Measurements from ENCODE around the gene LCT. TPM values are rescaled to one million over a fixed set of nuclear protein-coding genes. Genes with fewer than 3 reads are reported as not detected.

The LCT gene
- total RNA-seq, 6 experiments from 2014 or later: 0.12 TPM; not detected in 5

- H3K27me3 ChIP-seq: no peaks in the 10 kb centered on the region
- no peaks in the 10 kb centered on the region for H3K4me1 ChIP-seq
- no peak overlapping the region for H3K4me3 ChIP-seq
- intact Hi-C loops (cut with DNase I): no loop called here
- ATAC-seq (no peak), DNase-seq (no peak)
- no peak overlapping the region for H3K27ac ChIP-seq
- TF ChIP-seq POLR2A (IDR thresholded peaks at IDR 0.05) (no peak), CTCF (IDR thresholded peaks at IDR 0.05) (no peak)
- no peaks in the 10 kb centered on the region for H3K9me3 ChIP-seq
- WGBS (ENCODE audit: insufficient coverage, low coverage, low lambda C conversion rate, missing lambda C conversion rate): 82% methylated on average over 6 of the region's 9 CpGs
- H3K36me3 ChIP-seq: no peaks in the 10 kb centered on the region
Observed at GRCh38 chr2:135825131-135825530, 11.9 kb downstream of the LCT start.

GRCh38 chr2:135822855-135823254 is 14.1 kb downstream of the LCT start:
- ATAC-seq: no peak
- 100% methylated on average over 1 of the region's 1 CpG for WGBS (ENCODE audit: insufficient coverage, low coverage, low lambda C conversion rate, missing lambda C conversion rate)
- Histone ChIP-seq H3K36me3 (no peaks in the 10 kb centered on the region), H3K9me3 (no peaks in the 10 kb centered on the region), H3K27me3 (no peaks in the 10 kb centered on the region), H3K4me3 (no peak overlapping the region), H3K4me1 (no peaks in the 10 kb centered on the region), H3K27ac (no peak overlapping the region)
- no peak for TF ChIP-seq POLR2A (IDR thresholded peaks at IDR 0.05)
- TF ChIP-seq CTCF (IDR thresholded peaks at IDR 0.05): no peak
- intact Hi-C loops (cut with DNase I): no loop called here
- no peak for DNase-seq

- H3K27ac ChIP-seq: no peak overlapping the region
- no peak for DNase-seq
- H3K4me1 ChIP-seq: no peaks in the 10 kb centered on the region
- 75% methylated on average over 2 of the region's 2 CpGs for WGBS (ENCODE audit: insufficient coverage, low coverage, low lambda C conversion rate, missing lambda C conversion rate)
- TF ChIP-seq CTCF (IDR thresholded peaks at IDR 0.05) (no peak), POLR2A (IDR thresholded peaks at IDR 0.05) (no peak)
- intact Hi-C loops (cut with DNase I): no loop called here
- H3K9me3 ChIP-seq: no peaks in the 10 kb centered on the region
- no peaks in the 10 kb centered on the region for H3K36me3 ChIP-seq
- ATAC-seq: no peak
- H3K4me3 ChIP-seq: no peak overlapping the region
- H3K27me3 ChIP-seq: no peaks in the 10 kb centered on the region
Observed at GRCh38 chr2:135821190-135821589, 15.8 kb downstream of the LCT start.

GRCh38 chr2:135820003-135820618 is 16.9 kb downstream of the LCT start:
- DNase-seq (no peak), ATAC-seq (no peak)
- Histone ChIP-seq H3K4me1 (no peaks in the 10 kb centered on the region), H3K27ac (no peak overlapping the region), H3K36me3 (no peaks in the 10 kb centered on the region), H3K27me3 (no peaks in the 10 kb centered on the region), H3K9me3 (no peaks in the 10 kb centered on the region), H3K4me3 (no peak overlapping the region)
- 34% methylated on average over 9 of the region's 9 CpGs for WGBS (ENCODE audit: insufficient coverage, low coverage, low lambda C conversion rate, missing lambda C conversion rate)
- TF ChIP-seq CTCF (IDR thresholded peaks at IDR 0.05) (no peak), POLR2A (IDR thresholded peaks at IDR 0.05) (no peak)
- intact Hi-C loops (cut with DNase I): no loop called here
